MCF 10A (cell line): ENCODE data around the gene HSPA1B. TPM values are rescaled to one million over a fixed set of nuclear protein-coding genes. Genes with fewer than 3 reads are reported as not detected.
"Not testable (repeated sequence)": the region's sequence is repeated elsewhere in the genome, so short reads cannot be mapped to it uniquely, and the experiment has no call there.

Experiments
- BruUV-seq: library from RNA; stranded (reverse); fragments of 400-500 nt; replicated peaks from 2 replicates; lab custom pipeline; 2021; lab: Mats Ljungman, UMichigan
- CTCF ChIA-PET: fragments of 300-600 bp; sonication (Branson Sonifier 250); formaldehyde crosslinking; extraction: SDS; loops from one replicate; lab custom pipeline; 2021; ENCODE audit warnings: antibody characterized with exemption, inconsistent platforms; lab: Yijun Ruan, JAX
- POLR2A ChIA-PET: fragments of 300-600, 350-650 bp; sonication (Branson Sonifier 250); formaldehyde crosslinking; extraction: SDS; loops from one replicate; lab custom pipeline; 2020; ENCODE audit warnings: antibody characterized with exemption, inconsistent platforms; lab: Yijun Ruan, JAX
- DNase-seq: peaks from one replicate; pipeline ENCODE4 v3.0.0-alpha.2; 2018; ENCODE audit not compliant: unreplicated experiment
- H3K27ac Mint-ChIP-seq: one replicate; pipeline ENCODE4 v1.8.0; 2022; ENCODE audit warnings: mild to moderate bottlenecking, low read depth, mixed read lengths; ENCODE audit not compliant: unreplicated experiment
- H3K27me3 Mint-ChIP-seq: one replicate; pipeline ENCODE4 v1.8.0; 2022; ENCODE audit warnings: mixed read lengths; ENCODE audit not compliant: insufficient read depth, unreplicated experiment
- H3K36me3 Mint-ChIP-seq: one replicate; pipeline ENCODE4 v1.8.0; 2022; ENCODE audit warnings: mild to moderate bottlenecking, moderate library complexity, mixed read lengths; ENCODE audit not compliant: insufficient read depth, unreplicated experiment
- H3K4me1 Mint-ChIP-seq: one replicate; pipeline ENCODE4 v1.8.0; 2022; ENCODE audit warnings: mixed read lengths; ENCODE audit not compliant: insufficient read depth, unreplicated experiment
- H3K4me3 Mint-ChIP-seq: one replicate; pipeline ENCODE4 v1.8.0; 2022; ENCODE audit warnings: mild to moderate bottlenecking, moderate library complexity, mixed read lengths; ENCODE audit not compliant: unreplicated experiment
- H3K9me3 Mint-ChIP-seq: one replicate; pipeline ENCODE4 v1.8.0; 2022; ENCODE audit warnings: mixed read lengths; ENCODE audit not compliant: unreplicated experiment
- CTCF ChIP-seq: fragments of 200-600 bp; IDR thresholded peaks from one replicate; pipeline ENCODE4 v1.8.0; 2022; ENCODE audit warnings: antibody characterized with exemption, mild to moderate bottlenecking; ENCODE audit not compliant: unreplicated experiment
- intact Hi-C: fragments of 100-400 bp; cut with micrococcal nuclease; formaldehyde crosslinking; loops from 2 replicates; pipeline ENCODE4 v1.14.1; 2022
- total RNA-seq: library from RNA; stranded (reverse); gene quantifications from 2 replicates; pipeline ENCODE4 v1.2.3, GENCODE V29; 2022

Gene HSPA1B
- total RNA-seq, 1 experiment from 2014 or later, result 29.8 TPM

- peak overlapping the region; percentile 86 for H3K4me3 Mint-ChIP-seq
- DNase-seq, result no peak
- H3K27me3 Mint-ChIP-seq, result no peaks in the 10 kb centered on the region
- H3K4me1 Mint-ChIP-seq, result peaks cover 18% of the 10 kb centered on the region
- H3K27ac Mint-ChIP-seq, result no peak overlapping the region
- H3K9me3 Mint-ChIP-seq, result no peaks in the 10 kb centered on the region
- BruUV-seq, result no TSS peak
- ChIA-PET POLR2A (interaction anchor here (0.7 to 11.2 kb wide), 9 partner anchors 9 to 174 kb away, joined by 3 to 202 read pairs (median 5); partner anchors contain the start of genes GPANK1, HSPA1A, HSPA1B and HSPA1L), CTCF (interaction anchor here (0.6 to 0.9 kb wide), 4 partner anchors 23 to 110 kb away, joined by 3 to 6 read pairs (median 4); partner anchors contain the start of genes DDAH2 and NEU1)
- TF ChIP-seq CTCF, result no peak
- peaks cover 79% of the 10 kb centered on the region for H3K36me3 Mint-ChIP-seq
- intact Hi-C loops, result loop anchor here (10.0 kb wide), 1 partner anchor 116 kb away; the partner anchor contains the start of genes NELFE and SKIC2
These were observed 11.4 kb downstream of the HSPA1B start for GRCh38 chr6:31838968-31839367.

GRCh38 chr6:31839779-31840126 lies 12.2 kb downstream of the HSPA1B start:
- BruUV-seq, DNase-seq, H3K27ac Mint-ChIP-seq, H3K27me3 Mint-ChIP-seq, H3K4me3 Mint-ChIP-seq, H3K9me3 Mint-ChIP-seq: not testable (repeated sequence)
- Mint-ChIP-seq H3K36me3 (peaks cover 74% of the 10 kb centered on the region), H3K4me1 (peaks cover 13% of the 10 kb centered on the region)
- intact Hi-C loops, result loop anchor here (10.0 kb wide), 1 partner anchor 115 kb away; the partner anchor contains the start of genes NELFE and SKIC2
- ChIA-PET POLR2A (interaction anchor here (0.6 to 11.2 kb wide), 6 partner anchors 8 to 185 kb away, joined by 3 to 202 read pairs (median 4); partner anchors contain the start of genes HSPA1B and NEU1), CTCF (interaction anchor here (0.6 kb wide), 2 partner anchors 23 to 50 kb away, joined by 3 read pairs; partner anchors contain the start of gene NEU1)

GRCh38 chr6:31842053-31842452 lies 14.5 kb downstream of the HSPA1B start:
- H3K4me3 Mint-ChIP-seq, result no peak overlapping the region
- no TSS peak for BruUV-seq
- no peak for TF ChIP-seq CTCF
- DNase-seq, result no peak
- peaks cover 51% of the 10 kb centered on the region for H3K36me3 Mint-ChIP-seq
- ChIA-PET CTCF (no interaction called here), POLR2A (interaction anchor here (0.9 kb wide), 1 partner anchor 181 kb away, joined by 3 read pairs; the partner anchor contains the start of gene C6orf47)
- intact Hi-C loops, result no loop called here
- peaks cover 7% of the 10 kb centered on the region for H3K4me1 Mint-ChIP-seq
- no peaks in the 10 kb centered on the region for H3K9me3 Mint-ChIP-seq
- H3K27me3 Mint-ChIP-seq, result no peaks in the 10 kb centered on the region
- no peak overlapping the region for H3K27ac Mint-ChIP-seq

GRCh38 chr6:31844507-31844906 lies 17.0 kb downstream of the HSPA1B start:
- H3K4me3 Mint-ChIP-seq, result no peak overlapping the region
- POLR2A ChIA-PET, result interaction anchor here (1.1 to 1.4 kb wide), 2 partner anchors 9 to 17 kb away, joined by 5 to 7 read pairs; partner anchors contain the start of gene HSPA1B
- H3K27me3 Mint-ChIP-seq, result no peaks in the 10 kb centered on the region
- no peak overlapping the region for H3K27ac Mint-ChIP-seq
- no peaks in the 10 kb centered on the region for H3K9me3 Mint-ChIP-seq
- CTCF ChIA-PET, result no interaction called here
- TF ChIP-seq CTCF, result no peak
- no peak for DNase-seq
- intact Hi-C loops, result no loop called here
- H3K4me1 Mint-ChIP-seq, result no peaks in the 10 kb centered on the region
- peaks cover 26% of the 10 kb centered on the region for H3K36me3 Mint-ChIP-seq
- no TSS peak for BruUV-seq
